GM12892 (cell line): ENCODE measurements around the gene ARID1B.

Experiments
- POLR2A ChIP-seq: IDR thresholded peaks from 2 replicates; pipeline ENCODE4 v1.6.1; 2011; ENCODE audit warnings: low read depth, low read length, control low read depth
- POLR2AphosphoS5 ChIP-seq: IDR thresholded peaks from 2 replicates; pipeline ENCODE4 v1.6.1; 2011; ENCODE audit warnings: low read depth, low read length, control low read depth

DNA sequence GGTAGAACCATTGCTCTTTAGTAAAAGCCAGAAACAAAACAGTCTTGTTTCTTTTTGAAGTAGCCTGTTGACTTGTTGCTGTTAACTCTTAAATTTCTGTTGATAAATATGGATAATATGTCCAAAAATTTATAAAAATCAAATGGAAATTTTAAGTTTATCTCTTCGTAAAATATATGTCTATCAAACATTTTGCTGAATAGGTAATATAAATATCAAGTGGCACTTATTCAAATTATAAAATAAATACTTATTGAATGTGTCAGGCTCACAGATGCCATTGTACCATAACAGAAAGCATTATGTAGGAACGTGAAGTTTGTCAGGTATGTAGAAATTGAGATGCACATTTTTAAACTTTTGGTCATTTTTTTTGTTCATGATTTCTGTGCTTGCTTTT, 216.5 kb downstream of the ARID1B start:
- TF ChIP-seq POLR2A (no peak), POLR2AphosphoS5 (no peak)
